GM21381 (cell line): ENCODE data around the gene POGZ.
"Not testable (repeated sequence)": the region's sequence is repeated elsewhere in the genome, so short reads cannot be mapped to it uniquely, and the experiment has no call there.

Experiments used
- ATAC-seq: cut with Tn5 transposase; IDR thresholded peaks from one replicate; pipeline ENCODE4 v1.9.1; 2021; ENCODE audit warnings: mild to moderate bottlenecking, moderate library complexity; ENCODE audit not compliant: unreplicated experiment

Gene POGZ

DNA sequence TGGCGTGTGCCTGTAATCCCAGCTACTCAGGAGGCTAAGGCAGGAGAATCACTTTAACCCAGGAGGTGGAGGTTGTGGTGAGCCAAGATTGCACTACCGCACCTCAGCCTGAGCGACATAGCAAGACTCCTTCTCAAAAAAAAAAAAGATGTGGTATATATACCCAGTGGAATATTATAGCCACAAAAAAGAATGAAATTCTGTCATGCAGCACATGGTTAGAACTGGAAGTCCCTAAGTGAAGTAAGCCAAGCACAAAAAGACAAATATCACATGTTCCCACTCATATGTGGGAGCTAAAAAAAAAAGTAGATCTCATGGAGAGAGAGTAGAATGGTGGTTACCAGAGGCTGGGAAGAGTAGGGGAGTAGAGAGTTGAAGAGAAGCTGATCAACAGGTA lies 41.2 kb downstream of the POGZ start:
- no peak for ATAC-seq

DNA sequence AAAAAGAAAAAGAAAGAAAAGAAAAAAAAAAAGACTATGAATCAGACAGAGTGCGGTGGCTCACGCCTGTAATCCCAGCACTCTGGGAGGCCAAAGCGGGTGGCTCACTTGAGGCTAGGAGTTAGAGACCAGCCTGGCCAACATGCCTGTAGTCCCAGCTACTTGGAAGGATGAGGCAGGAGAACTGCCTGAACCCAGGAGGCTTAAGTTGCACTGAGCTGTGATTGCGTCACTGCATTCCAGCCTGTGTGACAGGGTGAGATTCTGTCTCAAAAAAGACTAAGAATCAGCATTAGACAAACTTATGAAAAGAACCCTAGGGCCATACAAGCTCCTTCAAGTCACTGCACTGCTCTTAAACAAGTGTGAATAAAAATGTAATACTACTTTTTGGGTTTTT lies 43.1 kb downstream of the POGZ start:
- no peak for ATAC-seq

DNA sequence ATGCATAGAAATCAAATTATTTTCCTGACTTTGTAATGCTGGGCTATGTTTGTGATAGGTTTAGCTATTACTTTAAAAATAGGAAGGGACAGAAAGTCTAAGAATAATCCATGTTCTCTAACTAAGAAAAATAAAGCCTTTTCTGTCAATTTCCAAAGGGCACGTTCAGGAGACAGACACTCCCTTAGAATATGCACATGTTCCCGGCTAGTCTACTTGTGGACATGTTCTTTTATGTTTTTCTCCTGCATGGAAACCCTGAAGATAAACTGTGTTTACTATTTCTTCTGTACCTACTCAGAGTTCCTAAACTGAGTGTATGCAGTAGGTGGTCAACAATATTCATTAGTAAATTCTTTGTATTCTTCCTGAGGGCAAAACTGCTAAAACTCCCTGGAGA lies 47.4 kb downstream of the POGZ start:
- no peak for ATAC-seq

DNA sequence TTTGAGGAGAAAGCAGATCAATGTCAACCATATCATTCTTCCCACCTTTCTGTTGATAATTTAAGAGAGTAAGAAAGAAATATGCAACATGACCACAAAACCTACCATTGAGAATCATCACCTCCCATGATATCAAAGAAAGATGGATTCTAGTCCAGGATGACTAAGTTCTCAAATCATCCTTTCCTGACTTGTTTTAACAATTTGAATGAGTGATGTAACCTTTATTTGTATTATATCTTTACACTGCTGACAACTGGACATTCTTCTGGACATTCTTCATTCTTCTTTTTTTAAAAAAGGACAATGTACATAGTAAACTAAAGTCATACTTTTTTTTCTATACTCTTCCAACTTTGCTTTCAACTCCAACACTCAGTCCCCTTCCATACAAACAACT lies 50.4 kb downstream of the POGZ start:
- no peak for ATAC-seq

DNA sequence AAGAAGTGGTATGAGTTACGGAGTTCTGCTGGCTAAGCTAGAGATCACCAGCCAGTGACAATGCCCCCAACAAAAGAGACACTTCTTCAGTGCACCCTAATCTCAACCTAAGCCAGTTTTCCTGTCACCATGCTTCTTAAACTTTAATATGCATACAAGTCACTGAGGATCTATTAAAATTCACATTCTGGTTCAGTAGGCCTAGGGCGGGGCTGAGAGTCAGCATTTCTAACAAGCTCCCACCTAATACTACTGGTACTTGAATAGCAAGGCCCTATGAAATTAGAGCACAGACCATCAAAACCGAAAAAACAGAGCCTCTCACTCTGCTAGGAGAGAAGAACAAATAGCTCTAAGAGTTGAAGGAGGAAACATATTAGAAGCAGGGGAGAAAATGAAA lies 52.0 kb downstream of the POGZ start:
- ATAC-seq, result no peak

DNA sequence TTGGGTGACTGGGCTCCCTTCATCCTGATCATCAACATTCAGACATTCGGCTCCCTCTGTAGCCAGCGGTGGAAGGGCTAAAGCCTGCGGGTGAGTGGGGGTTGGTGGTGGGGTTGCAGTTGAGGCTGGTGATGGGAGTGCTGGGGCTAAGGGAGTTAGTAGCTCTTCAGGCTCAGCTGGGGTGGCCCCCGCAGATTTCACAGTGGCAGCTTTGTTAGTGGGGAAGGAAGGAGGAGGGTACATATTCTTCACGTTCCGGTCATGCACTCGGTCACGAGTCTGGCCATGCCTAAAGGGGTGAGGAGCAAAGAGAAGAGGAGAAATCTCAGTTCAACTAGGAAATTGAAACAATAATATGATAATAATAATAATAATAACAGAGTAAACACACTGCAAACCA lies 53.1 kb downstream of the POGZ start:
- no peak for ATAC-seq

DNA sequence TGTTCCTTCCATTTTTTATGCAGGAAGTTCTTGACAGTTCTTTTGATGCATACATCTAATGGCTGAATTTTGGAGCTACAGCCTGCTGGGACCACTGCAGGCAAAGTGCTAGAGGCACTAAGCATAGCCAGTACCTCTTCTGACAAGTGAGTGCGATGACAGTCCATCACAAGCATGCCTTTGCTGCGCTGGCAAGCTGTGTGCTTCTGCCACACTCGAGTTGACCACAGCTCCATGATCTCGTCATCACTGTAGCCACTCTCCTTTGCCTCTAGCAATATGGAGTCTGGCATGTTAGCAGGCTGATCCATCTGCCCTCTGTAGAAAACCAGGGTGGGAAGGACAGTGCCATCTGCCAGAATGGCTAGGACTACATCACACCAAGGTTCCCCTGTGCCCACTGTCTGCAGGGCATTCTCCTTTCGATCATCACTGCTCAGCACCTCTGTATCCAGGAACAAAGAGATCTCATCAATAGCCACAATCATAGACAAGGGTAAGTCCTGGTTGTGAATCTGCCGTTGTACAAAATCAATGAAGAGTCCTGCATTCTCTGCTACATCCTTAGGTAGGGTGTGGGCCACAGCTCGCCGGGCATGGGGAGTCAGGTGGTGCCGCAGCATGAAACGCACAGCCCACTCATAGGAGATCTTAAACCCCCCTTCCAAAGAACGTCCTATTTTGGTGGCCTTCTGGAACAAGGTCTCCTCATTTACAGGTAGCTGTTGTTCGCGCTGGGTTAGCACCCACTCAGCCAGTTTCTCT lies 53.9 kb downstream of the POGZ start:
- ATAC-seq, result no peak

DNA sequence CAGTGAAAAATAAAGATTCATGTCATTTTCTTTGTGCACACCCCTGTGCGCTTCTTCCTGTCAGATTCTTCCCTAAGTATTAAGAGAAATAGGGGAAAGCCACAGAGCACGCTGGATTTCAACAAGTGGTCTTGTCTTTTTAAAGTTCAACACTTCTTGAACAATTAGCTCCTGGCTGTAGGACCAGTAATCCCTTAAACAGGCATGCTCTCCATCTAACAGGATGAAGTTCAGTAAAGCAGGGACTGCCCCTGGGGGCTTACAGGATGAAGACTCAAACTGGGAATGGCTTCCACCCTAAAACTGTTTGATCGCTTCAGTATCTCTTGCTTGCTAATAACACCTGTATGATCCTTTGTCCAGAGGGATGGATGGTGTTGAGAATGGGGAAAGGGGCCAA lies 55.7 kb downstream of the POGZ start:
- ATAC-seq, result no peak

DNA sequence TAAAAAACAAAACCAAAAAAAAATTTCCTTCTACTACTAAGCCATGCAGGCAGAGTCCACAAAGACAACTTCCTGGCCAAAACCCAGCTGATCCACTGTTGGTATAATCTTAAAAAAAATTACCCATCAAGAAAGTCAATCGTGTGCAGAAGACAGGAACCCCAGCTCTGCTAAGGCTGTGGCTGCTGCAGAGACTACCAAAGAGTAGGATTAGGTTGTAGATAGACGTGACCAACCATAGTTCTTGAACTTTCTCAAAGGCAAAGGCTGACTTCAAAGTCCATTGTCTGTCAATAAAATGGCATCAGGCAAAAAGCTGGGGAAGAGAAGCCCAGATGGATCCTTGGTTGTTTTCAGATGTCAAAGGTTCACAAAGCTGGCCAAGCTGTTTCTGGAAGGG lies 56.5 kb downstream of the POGZ start:
- ATAC-seq, result no peak

DNA sequence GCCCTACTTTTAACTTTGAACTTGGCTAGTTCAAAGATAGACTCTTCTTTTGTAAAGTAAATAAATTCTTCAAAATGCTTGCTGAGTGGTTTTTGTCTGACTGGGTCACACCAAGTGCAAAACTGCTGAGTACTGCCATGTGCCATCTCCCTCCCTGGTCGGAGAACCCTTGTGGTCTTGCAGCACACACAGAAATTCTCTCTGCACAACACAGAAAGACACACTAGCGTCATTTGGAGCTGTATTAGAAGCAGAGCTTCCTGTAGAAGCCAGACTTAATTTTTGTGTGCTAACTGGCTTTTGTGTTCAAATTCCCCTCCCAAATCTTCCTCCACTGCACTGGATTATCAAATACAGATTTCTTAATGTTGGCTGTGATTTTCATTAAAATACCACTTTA lies 57.4 kb downstream of the POGZ start:
- ATAC-seq, result no peak

DNA sequence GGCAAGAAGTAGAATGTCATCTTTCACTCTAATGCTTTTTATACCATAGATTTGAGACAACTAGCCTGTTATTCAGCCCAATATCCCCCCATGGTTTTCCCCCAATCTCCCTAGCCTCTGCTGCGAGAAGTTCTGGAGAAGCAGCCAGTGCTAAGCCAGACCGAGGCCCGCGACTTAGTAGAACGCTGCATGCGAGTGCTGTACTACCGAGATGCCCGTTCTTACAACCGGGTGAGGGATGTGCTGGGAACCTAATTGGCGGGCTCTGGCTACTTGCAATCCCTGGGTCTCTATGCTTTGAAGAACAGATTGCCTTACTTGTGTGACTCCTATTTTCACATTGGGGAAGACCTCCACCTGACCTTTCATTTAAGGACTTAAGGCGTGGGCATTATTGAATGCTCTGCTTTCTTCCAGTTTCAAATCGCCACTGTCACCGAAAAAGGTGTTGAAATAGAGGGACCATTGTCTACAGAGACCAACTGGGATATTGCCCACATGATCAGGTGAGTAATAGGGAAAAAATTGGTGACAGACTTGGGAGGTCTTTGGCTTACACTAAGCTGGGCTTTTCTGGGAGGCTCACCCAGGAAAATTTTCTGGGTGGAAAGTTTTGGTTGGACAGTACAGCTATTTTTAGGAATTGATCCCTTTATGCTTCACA lies 58.0 kb downstream of the POGZ start:
- no peak for ATAC-seq

DNA sequence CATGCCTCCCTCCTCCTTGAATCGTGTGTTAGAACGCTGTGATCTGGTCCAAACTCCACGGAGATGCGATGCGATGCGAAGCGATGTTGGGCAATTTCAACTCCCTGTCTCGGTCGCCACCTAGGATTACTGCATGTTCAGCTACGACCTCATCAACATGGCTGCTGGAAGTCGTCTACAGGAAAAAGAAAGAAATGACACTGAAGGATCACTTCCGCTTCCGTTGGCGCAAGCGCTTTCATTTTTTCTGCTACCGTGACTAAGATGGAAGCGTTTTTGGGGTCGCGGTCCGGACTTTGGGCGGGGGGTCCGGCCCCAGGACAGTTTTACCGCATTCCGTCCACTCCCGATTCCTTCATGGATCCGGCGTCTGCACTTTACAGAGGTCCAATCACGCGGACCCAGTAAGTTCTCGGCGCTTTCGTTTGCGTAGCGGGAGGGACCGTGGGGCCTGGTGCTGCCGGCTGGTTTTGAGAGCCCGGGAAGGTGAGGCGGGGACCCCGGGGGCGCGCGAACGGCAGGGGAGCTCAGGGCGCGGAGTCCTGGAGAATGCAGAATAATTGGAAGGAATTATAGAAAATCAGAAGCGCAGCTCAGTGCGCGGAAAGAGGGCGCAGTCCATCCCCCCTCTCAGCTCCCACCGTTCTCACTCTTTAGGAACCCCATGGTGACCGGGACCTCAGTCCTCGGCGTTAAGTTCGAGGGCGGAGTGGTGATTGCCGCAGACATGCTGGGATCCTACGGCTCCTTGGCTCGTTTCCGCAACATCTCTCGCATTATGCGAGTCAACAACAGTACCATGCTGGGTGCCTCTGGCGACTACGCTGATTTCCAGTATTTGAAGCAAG lies 59.7 kb downstream of the POGZ start, which contains the start of gene PSMB4:
Gene PSMB4, plus strand, starts transcription at position 250 of the 848 bp plus-strand sequence. Its CDS starts 15 bp downstream, at position 265.
- ATAC-seq, result peak; percentile 83

DNA sequence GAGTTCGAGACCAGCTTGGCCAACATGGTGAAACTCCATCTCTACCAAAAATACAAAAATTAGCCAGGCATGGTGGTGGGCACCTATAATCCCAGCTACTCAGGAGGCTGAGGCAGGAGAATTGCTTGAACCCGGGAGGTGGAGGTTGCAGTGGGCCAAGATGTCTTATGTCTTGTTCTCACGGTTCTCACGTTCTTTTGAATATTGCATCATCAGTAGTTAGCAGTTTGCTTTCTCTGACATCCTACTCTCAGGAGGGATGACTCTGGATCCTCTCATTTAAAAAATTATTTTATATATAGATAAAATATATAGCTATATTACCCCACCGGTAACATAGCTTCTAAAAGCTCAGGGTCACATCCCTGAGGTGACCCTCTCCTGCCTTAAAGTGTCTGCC lies 63.0 kb downstream of the POGZ start:
- ATAC-seq, result not testable (repeated sequence)

DNA sequence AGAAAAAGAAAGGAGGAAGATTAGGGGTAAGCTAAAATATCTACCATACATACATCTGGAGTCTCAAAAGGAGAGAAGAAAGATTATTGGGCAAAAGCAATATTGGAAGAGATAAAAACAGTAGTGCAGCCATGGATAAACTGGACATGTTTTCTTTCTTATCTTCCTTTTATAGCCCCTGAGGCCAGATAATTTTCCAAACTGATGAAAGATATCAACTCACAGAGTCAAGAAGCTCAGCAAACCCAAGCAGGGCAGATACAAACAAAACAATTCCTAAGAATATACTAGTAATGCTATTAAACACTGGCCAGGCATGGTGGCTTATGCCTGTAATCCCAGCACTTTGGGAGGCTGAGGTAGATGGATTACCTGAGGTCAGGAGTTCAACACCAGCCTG lies 65.7 kb downstream of the POGZ start:
- no peak for ATAC-seq

DNA sequence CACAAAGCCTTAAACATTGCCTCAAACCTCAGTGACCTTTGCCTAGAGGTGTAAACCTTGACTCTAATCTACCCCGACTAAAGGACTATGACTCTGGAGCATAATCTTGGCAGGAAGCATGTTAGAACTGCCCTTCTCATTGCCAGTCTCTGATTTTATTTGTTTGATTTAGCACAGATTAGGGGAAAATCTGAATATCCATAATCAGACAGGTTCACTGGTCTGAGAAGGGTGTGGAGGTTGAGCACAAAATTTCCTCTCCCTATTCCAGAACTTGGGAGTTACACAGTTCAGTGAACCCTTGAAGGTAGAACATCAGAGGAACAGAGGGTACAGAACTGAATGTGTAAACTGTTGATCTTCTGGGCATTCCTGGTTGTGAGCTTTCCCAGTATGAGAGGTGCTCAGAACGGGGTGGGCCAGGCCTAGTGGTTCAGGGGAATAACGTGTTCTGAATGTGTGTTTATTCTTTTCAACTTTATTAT lies 68.2 kb downstream of the POGZ start:
- ATAC-seq, result no peak

DNA sequence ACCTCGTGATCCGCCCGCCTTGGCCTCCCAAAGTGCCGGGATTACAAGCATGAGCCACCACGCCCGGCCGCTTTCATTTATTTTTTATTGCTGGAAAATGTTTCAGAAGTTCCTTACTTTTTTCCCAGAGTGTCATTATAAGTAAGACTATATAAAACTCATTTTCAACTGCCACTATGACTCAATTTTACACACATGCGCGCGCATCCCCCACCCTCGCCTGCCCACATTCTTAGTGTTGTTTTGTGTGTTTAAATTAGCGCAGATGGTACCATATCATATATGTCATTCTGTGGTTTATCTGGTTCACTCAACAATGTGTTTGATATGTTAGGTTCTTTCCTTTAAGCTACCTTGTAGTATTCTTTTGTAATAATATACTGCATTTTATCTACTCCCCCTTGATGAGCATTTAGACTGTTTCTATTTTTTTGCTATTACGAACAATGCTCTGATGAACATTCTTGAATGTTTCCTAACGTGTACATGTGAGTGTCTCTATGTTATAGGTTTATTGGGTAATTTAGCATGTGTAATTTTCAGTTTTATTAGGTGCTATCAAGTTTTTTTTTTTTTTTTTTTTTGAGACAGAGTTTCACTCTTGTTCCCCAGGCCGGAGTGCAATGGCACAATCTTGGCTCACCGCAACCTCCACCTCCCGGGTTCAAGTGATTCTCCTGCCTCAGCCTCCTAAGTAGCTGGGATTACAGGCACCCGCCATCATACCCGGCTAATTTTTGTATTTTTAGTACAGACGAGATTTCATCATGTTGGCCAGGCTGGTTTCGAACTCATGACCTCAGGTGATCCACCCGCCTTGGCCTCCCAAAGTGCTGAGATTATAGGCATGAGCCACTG lies 68.8 kb downstream of the POGZ start:
- not testable (repeated sequence) for ATAC-seq

DNA sequence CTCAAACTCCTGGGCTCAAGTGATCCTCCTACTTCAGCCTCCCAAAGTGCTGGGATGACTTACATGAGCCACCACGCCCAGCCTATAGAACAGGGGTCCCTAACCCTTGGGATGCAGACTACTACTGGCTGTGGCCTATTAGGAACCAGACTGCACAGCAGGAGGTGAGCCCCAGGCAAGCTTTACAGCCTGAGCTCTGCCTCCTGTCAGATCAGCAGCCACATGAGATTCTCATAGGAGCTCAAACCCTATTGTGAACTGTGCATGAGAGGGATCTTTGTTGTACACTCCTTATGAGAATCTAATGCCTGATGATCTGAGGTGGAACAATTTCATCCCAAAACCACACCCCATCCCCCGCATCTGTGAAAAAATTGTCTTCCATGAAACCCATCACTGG lies 73.3 kb downstream of the POGZ start:
- ATAC-seq, result no peak

DNA sequence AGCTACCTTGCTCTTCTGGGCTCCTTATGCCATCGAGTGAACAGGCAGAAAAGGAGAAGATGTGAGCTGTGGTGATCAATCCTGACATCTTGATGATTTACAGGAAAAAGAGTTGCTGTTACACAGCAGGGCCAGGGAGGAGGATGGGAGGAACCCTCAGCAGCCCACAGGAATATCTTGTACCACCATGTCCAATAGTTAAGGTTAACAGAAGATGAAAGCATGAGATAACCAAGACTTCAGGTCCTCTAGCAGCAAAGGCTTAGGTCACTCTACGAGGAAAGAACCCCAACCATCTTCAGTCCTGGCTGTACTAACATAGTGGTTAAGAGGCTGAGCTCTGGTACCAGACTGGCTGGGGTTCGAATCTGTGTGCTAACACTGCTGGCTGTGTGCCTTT lies 74.7 kb downstream of the POGZ start:
- no peak for ATAC-seq

DNA sequence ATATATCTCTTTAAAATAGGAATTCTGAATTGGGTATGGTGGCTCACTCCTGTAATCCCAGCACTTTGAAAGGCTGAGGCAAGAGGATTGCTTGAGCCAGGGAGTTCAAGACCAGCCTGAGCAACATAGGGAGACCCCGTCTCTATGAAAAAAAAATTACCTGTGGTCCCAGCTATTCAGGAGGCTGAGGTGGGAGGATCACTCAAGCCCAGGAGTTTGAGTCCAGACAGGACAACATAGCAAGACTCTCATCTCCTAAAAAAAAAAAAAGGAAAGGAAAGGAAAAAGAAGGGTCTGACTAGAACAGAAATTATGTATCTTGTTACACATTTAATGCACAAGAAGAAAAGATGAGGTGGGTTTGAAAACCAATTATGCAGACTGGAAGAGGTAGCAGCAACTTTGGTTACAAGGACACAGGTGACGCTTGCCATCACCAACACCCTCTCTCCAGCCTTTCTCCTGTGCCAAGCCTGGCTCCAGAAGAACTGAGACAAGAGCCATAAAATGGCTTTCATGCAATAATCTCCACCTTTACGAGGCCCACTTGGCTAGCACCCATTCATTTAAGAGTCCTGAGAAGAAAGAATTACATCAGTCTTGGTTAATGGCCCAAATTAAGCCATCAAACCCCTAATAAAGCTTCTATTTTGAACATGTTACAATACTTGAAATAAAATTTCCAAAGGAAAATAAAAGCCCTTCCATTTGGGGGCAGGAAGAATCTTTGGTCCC lies 82.0 kb downstream of the POGZ start:
- ATAC-seq, result no peak

DNA sequence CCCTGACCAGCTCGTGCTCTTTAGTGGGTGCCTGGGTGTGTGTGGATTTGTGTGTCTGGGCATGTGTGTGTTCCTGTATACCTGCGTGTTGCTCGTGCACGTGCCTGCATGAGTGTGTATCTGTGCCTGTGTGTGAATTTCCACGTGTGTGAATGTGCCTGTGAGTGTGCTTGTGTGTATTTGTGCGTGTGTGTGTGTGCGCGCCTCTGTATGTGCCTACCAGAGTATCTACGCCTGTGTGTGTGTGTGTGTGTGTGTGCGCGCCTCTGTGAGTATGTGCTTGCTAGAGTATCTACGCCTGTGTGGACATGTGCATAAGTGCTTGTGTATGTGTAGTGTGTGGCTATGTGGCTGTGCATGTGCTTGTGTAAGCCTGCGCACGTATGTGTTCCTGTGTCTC lies 86.1 kb downstream of the POGZ start:
- ATAC-seq, result no peak
